ENCODE data around the gene AKT1S1. TPM values are rescaled to one million over a fixed set of nuclear protein-coding genes. Genes with fewer than 3 reads are reported as not detected.

Gene AKT1S1
- total RNA-seq, 1 experiment from 2014 or later = 65.2 TPM

DNA sequence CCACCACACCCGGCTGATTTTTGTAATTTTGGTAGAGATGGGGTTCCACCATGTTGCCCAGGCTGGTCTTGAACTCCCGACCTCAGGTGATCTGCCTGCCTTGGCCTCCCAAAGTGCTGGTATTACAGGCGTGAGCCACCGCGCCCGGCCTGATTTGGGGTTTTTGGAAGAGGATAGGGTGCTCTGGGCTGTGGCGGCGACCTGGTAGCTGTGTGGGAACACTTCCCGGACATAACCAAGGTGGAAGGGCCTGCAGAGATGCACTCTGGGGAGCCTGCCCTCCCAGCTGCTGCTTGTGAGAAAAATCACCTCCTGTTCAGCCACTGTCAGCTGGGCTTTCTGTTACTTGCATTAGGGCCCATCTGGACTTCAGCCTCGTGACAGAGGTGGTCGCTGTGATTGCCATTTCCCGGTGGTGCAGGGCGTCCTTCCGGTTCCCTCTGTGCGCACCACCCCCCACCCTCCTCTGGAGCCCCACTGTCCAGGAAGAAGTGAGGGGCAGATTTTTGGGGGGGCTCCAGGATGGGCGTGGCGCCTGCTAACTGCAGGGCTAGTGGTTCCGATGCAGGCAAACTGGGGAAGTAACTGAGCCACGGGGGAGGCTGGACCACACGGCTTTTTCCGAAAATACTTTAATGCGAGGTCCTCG, 12.0 kb upstream of the AKT1S1 start:
- Mint-ChIP-seq H3K9me3 (ENCODE audit: low read depth, unreplicated experiment) (no peaks in the 10 kb centered on the region), H3K4me1 (ENCODE audit: low read depth, unreplicated experiment) (no peaks in the 10 kb centered on the region), H3K36me3 (ENCODE audit: insufficient read depth, unreplicated experiment) (peaks cover 23% of the 10 kb centered on the region), H3K27me3 (ENCODE audit: unreplicated experiment) (peaks cover 17% of the 10 kb centered on the region), H3K4me3 (ENCODE audit: low read depth, unreplicated experiment) (no peak overlapping the region), H3K27ac (ENCODE audit: unreplicated experiment) (peak overlapping the region; percentile 65)
- CTCF ChIA-PET = no interaction called here
- intact Hi-C loops (cut with micrococcal nuclease; ENCODE audit: unreplicated experiment) = no loop called here
- DNase-seq = no peak
- BruUV-seq (replicated peaks) = no TSS peak
- TF ChIP-seq, protein P1, sequence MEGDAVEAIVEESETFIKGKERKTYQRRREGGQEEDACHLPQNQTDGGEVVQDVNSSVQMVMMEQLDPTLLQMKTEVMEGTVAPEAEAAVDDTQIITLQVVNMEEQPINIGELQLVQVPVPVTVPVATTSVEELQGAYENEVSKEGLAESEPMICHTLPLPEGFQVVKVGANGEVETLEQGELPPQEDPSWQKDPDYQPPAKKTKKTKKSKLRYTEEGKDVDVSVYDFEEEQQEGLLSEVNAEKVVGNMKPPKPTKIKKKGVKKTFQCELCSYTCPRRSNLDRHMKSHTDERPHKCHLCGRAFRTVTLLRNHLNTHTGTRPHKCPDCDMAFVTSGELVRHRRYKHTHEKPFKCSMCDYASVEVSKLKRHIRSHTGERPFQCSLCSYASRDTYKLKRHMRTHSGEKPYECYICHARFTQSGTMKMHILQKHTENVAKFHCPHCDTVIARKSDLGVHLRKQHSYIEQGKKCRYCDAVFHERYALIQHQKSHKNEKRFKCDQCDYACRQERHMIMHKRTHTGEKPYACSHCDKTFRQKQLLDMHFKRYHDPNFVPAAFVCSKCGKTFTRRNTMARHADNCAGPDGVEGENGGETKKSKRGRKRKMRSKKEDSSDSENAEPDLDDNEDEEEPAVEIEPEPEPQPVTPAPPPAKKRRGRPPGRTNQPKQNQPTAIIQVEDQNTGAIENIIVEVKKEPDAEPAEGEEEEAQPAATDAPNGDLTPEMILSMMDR (IDR thresholded peaks at IDR 0.05; ENCODE audit: unreplicated experiment) = no peak

DNA sequence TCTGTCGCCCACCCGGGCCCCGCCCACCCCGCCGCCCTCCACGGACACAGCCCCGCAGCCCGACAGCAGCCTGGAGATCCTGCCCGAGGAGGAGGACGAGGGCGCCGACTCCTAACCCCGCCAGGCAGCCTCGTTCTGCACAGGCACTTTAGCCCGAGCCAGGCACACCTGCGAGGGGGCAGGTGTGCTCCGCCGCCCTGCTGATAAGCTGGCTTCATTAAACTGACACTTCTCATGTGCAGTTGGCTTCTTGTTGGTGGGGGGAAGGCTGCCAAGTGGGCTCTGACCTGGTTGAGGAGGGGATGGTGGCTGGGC, 11.3 kb upstream of the AKT1S1 start:
- Mint-ChIP-seq H3K27me3 (ENCODE audit: unreplicated experiment) (peaks cover 17% of the 10 kb centered on the region), H3K36me3 (ENCODE audit: insufficient read depth, unreplicated experiment) (peaks cover 23% of the 10 kb centered on the region), H3K4me3 (ENCODE audit: low read depth, unreplicated experiment) (no peak overlapping the region), H3K27ac (ENCODE audit: unreplicated experiment) (peak overlapping the region; percentile 65), H3K4me1 (ENCODE audit: low read depth, unreplicated experiment) (no peaks in the 10 kb centered on the region), H3K9me3 (ENCODE audit: low read depth, unreplicated experiment) (no peaks in the 10 kb centered on the region)
- no peak for DNase-seq
- TF ChIP-seq, protein P1 (IDR thresholded peaks at IDR 0.05; ENCODE audit: unreplicated experiment) = no peak
- intact Hi-C loops (cut with micrococcal nuclease; ENCODE audit: unreplicated experiment) = no loop called here
- BruUV-seq (replicated peaks) = no TSS peak
- CTCF ChIA-PET = interaction anchor here (0.6 kb wide), 1 partner anchor 109 kb away, joined by 5 read pairs; no protein-coding TSS in a partner anchor

DNA sequence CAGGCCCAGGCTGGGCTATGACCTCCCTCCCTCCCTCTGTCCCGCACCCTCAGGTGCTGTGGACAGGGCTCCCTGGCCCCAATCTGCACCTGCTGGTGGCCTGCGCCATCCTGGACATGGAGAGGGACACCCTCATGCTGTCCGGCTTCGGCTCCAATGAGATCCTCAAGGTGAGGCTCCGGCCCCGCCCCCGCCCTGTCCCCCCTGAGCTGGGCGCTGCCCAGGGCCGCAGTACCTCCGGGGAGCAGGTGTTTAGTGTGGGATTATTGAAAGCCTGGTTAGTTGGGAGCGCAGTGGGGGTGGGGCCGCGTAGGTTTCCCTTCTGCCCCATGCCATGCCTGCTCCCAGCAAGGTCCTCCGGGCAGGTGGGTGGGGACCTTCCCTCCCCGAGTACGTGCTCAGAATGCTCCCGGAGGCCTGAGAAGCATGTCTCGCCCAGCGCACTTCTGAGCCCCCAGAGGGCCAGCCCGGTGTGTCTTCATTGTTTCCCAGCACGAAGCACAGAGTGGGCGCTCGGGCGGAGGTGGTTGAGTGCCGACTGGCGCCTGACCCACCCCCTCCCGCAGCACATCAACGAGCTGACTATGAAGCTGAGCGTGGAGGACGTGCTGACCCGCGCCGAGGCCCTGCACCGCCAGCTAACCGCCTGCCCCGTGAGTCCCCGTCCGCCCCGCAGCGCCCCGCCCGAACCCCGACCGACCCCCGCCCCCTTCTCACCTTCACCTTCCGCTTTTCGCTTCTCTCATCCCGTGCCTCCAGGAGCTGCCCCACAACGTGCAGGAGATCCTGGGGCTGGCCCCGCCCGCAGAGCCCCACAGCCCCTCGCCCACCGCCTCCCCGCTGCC, 10.7 kb upstream of the AKT1S1 start:
- Mint-ChIP-seq H3K36me3 (ENCODE audit: insufficient read depth, unreplicated experiment) (peaks cover 23% of the 10 kb centered on the region), H3K4me1 (ENCODE audit: low read depth, unreplicated experiment) (no peaks in the 10 kb centered on the region), H3K4me3 (ENCODE audit: low read depth, unreplicated experiment) (no peak overlapping the region), H3K27me3 (ENCODE audit: unreplicated experiment) (peaks cover 11% of the 10 kb centered on the region), H3K27ac (ENCODE audit: unreplicated experiment) (peak overlapping the region; percentile 65), H3K9me3 (ENCODE audit: low read depth, unreplicated experiment) (no peaks in the 10 kb centered on the region)
- TF ChIP-seq, protein P1 (IDR thresholded peaks at IDR 0.05; ENCODE audit: unreplicated experiment) = no peak
- CTCF ChIA-PET = interaction anchor here (0.6 kb wide), 2 partner anchors 35 to 108 kb away, joined by 5 read pairs; no protein-coding TSS in a partner anchor
- intact Hi-C loops (cut with micrococcal nuclease; ENCODE audit: unreplicated experiment) = no loop called here
- no peak for DNase-seq
- no TSS peak for BruUV-seq (replicated peaks)

DNA sequence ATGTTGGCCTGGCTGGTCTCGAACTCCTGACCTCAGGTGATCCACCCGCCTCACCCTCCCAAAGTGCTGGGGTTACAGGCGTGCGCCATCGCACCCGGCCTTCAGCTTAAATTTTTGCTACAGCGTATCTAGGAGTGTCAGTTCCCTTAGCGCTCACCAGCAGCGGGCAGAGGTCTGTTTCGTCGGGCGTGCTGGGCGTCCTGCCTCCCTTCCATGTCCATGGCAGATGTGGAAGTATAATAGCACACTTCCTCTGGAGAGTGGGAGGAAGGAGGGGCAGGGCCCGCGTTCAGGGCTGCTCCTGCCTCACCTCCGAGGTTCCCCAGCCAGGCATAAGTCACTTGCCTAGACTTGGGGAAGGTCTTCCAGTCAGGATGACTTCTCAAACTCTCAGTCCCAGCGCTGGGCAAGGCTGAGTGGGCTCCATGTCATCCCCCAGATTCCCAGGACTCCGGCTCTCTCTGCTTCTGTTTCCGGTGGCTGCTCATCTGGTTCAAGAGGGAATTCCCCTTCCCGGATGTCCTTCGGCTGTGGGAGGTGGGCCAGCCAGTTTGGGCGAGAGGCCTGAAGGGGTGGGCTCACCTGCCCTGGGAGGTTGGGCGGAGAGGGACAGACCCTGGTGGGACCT, 10.0 kb upstream of the AKT1S1 start:
- TF ChIP-seq, protein P1 (IDR thresholded peaks at IDR 0.05; ENCODE audit: unreplicated experiment) = no peak
- no peak for DNase-seq
- intact Hi-C loops (cut with micrococcal nuclease; ENCODE audit: unreplicated experiment) = no loop called here
- H3K36me3 Mint-ChIP-seq (ENCODE audit: insufficient read depth, unreplicated experiment) = peaks cover 23% of the 10 kb centered on the region
- no peak overlapping the region for H3K27ac Mint-ChIP-seq (ENCODE audit: unreplicated experiment)
- H3K9me3 Mint-ChIP-seq (ENCODE audit: low read depth, unreplicated experiment) = no peaks in the 10 kb centered on the region
- no peak overlapping the region for H3K4me3 Mint-ChIP-seq (ENCODE audit: low read depth, unreplicated experiment)
- no peaks in the 10 kb centered on the region for H3K4me1 Mint-ChIP-seq (ENCODE audit: low read depth, unreplicated experiment)
- BruUV-seq (replicated peaks) = no TSS peak
- CTCF ChIA-PET = interaction anchor here (0.6 kb wide), 1 partner anchor 120 kb away, joined by 3 read pairs; the partner anchor contains the start of gene AP2A1
- H3K27me3 Mint-ChIP-seq (ENCODE audit: unreplicated experiment) = peaks cover 4% of the 10 kb centered on the region
